ENCODE measurements around the gene ZNF260. TPM values are rescaled to one million over a fixed set of nuclear protein-coding genes. Genes with fewer than 3 reads are reported as not detected.
A peak's percentile ranks its signal among the peaks of the same experiment; 100 is the strongest.

ZNF260 gene
- total RNA-seq, 5 donors from 2014 or later (not counting 1 experiment from before 2014, with no cell fraction given), result 8.4 to 14.2 (median 10.3) TPM

DNA sequence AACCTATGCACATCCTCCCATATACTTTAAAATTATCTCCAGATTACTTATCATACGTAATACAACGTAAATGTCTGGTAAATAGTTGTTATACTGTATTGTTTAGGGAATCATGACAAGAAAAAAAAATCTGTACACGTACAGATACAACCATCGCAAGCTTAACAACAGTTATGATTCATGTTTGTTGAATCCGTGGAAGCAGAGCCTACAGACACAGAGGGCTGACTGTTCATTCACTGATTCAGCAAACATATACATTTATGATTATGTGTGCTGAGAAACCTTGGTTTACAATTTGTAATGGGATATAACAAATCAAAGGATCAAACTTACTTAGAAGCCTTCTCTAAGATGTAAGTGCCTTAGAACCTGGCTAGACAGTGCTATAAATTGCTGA, 1.5 kb downstream of the ZNF260 start:
- no peak for DNase-seq
- no CpG with 5 or more reads among the region's 5 CpGs for WGBS (ENCODE audit: insufficient coverage)
- Histone ChIP-seq H3K9me3 (peaks cover 5% of the 10 kb centered on the region), H3K27ac (ENCODE audit: low read length) (no peak overlapping the region), H3K4me1 (ENCODE audit: control insufficient read depth in 1 of 2, extremely low read depth in 1 of 2, insufficient read depth in 2 of 2, low read length in 2 of 2) (peaks cover 12 to 21% of the 10 kb centered on the region in 2 experiments), H3K36me3 (ENCODE audit: control insufficient read depth in 2 of 2, extremely low read depth in 1 of 2, insufficient read depth in 1 of 2, low read length in 1 of 2) (peaks cover 5 to 13% of the 10 kb centered on the region in 2 donors), H3K27me3 (replicated peaks in 1 of 2; ENCODE audit: control insufficient read depth in 2 of 2, extremely low read depth in 1 of 2, insufficient read depth in 2 of 2, low read length in 1 of 2) (no peaks in the 10 kb centered on the region), H3K4me3 (ENCODE audit: control insufficient read depth in 1 of 2, extremely low read depth in 1 of 2, low read length in 1 of 2) (no peak overlapping the region)
- H3K27ac Mint-ChIP-seq, result no peak overlapping the region
- H3K4me3 Mint-ChIP-seq, result peak overlapping the region; percentile 62 to 98 (median 97)
- ChIA-PET POLR2A (no interaction called here), CTCF (no interaction called here)
- peaks cover 50% of the 10 kb centered on the region for H3K36me3 Mint-ChIP-seq
- H3K4me1 Mint-ChIP-seq, result peaks cover 26 to 28% (median 28%) of the 10 kb centered on the region in 3 donors
- peaks cover 13 to 37% (median 21%) of the 10 kb centered on the region in 3 donors for H3K9me3 Mint-ChIP-seq
- no peaks in the 10 kb centered on the region for H3K27me3 Mint-ChIP-seq
- ATAC-seq (replicated peaks in 1 of 4), result no peak

DNA sequence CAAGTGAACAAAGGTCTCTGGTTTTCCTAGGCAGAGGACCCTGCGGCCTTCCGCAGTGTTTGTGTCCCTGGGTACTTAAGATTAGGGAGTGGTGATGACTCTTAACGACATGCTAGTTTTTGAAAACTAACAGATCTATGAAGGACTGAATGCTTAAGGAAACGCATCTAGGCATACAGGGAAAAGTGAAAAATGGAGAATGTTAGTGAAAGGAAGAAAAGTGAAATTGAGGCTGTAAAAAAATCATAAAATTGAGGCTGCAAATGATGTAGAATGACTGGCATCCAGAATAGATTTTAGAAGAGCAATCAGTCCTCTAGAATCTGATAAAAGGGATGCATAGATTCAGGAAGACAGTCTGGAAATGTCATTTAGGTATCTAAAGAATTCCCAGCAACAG, 3.5 kb downstream of the ZNF260 start:
- H3K9me3 Mint-ChIP-seq, result peaks cover 13 to 33% (median 20%) of the 10 kb centered on the region in 3 donors
- no peak overlapping the region for H3K27ac Mint-ChIP-seq
- Histone ChIP-seq H3K27ac (ENCODE audit: low read length) (no peak overlapping the region), H3K27me3 (replicated peaks in 1 of 2; ENCODE audit: control insufficient read depth in 2 of 2, extremely low read depth in 1 of 2, insufficient read depth in 2 of 2, low read length in 1 of 2) (no peaks in the 10 kb centered on the region), H3K36me3 (ENCODE audit: control insufficient read depth in 2 of 2, extremely low read depth in 1 of 2, insufficient read depth in 1 of 2, low read length in 1 of 2) (peaks cover 0 to 13% of the 10 kb centered on the region in 2 donors), H3K4me1 (ENCODE audit: control insufficient read depth in 1 of 2, extremely low read depth in 1 of 2, insufficient read depth in 2 of 2, low read length in 2 of 2) (peaks cover 12 to 21% of the 10 kb centered on the region in 2 experiments), H3K9me3 (peaks cover 8% of the 10 kb centered on the region), H3K4me3 (ENCODE audit: control insufficient read depth in 1 of 2, extremely low read depth in 1 of 2, low read length in 1 of 2) (no peak overlapping the region)
- no peak overlapping the region for H3K4me3 Mint-ChIP-seq
- ATAC-seq (replicated peaks in 1 of 4), result no peak
- H3K27me3 Mint-ChIP-seq, result no peaks in the 10 kb centered on the region
- no peak for DNase-seq
- H3K4me1 Mint-ChIP-seq, result peaks cover 26 to 32% (median 28%) of the 10 kb centered on the region in 3 donors
- CTCF ChIA-PET, result no interaction called here
- POLR2A ChIA-PET, result no interaction called here
- 71% methylated on average over 1 of the region's 4 CpGs for WGBS (ENCODE audit: insufficient coverage)
- H3K36me3 Mint-ChIP-seq, result peaks cover 61% of the 10 kb centered on the region

DNA sequence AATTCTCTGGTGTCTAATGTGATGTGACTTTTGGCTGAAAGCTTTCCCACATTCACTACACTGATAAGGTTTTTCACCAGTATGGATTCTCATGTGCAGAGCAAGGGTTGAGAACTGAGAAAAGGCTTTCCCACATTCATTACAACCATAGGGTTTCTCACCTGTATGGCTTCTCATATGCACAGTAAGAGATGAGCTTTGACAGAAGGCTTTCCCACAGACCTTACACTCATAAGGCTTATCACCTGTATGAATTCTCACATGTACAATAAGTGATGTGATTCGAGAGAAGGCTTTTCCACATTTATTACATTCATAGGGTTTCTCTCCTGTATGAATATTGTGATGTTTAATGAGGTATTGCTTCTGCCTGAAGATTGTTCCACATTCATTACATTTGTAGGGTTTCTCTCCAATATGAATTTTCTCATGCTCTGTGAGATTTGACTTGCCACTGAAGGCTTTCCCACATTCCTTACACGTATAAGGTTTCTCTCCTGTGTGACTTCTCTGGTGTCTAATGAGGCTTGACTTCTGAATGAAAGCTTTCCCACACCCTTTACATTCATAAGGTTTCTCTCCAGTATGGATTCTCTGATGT, 14.0 kb downstream of the ZNF260 start:
- no peak for ATAC-seq (replicated peaks in 1 of 4)
- CTCF ChIA-PET, result no interaction called here
- peaks cover 10 to 58% (median 39%) of the 10 kb centered on the region in 3 donors for H3K9me3 Mint-ChIP-seq

DNA sequence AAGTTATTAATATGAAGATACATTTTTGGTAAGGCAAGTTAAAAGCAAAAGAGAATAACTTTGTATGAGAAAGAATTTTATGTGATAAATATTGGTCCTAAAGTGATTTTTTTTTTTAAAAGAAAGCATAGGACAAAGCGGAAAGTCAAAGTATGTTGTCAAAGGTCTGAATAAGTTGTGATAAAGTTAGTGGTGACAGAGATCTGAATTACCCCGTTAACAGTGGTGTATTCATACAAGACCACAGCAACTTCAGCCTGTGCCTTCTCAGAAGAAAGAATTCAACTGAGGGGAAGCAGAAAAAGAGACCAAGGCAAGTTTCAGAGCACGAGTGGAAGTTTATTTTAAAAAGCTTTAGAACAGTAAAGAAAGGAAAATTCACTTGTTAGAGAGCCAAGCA, 19.7 kb downstream of the ZNF260 start:
- Histone ChIP-seq H3K4me1 (ENCODE audit: control insufficient read depth in 1 of 2, extremely low read depth in 1 of 2, insufficient read depth in 2 of 2, low read length in 2 of 2) (no peaks in the 10 kb centered on the region), H3K4me3 (ENCODE audit: control insufficient read depth in 1 of 2, extremely low read depth in 1 of 2, low read length in 1 of 2) (no peak overlapping the region), H3K36me3 (ENCODE audit: control insufficient read depth in 2 of 2, extremely low read depth in 1 of 2, insufficient read depth in 1 of 2, low read length in 1 of 2) (no peaks in the 10 kb centered on the region), H3K27ac (ENCODE audit: low read length) (no peak overlapping the region), H3K9me3 (peaks cover 17% of the 10 kb centered on the region), H3K27me3 (replicated peaks in 1 of 2; ENCODE audit: control insufficient read depth in 2 of 2, extremely low read depth in 1 of 2, insufficient read depth in 2 of 2, low read length in 1 of 2) (no peaks in the 10 kb centered on the region)
- 63% methylated on average over 1 of the region's 3 CpGs for WGBS (ENCODE audit: insufficient coverage)
- no peak overlapping the region for H3K4me3 Mint-ChIP-seq
- no peaks in the 10 kb centered on the region for H3K4me1 Mint-ChIP-seq
- peaks cover 16% of the 10 kb centered on the region for H3K36me3 Mint-ChIP-seq
- ATAC-seq (replicated peaks in 1 of 4), result no peak
- no peak overlapping the region for H3K27ac Mint-ChIP-seq
- H3K27me3 Mint-ChIP-seq, result no peaks in the 10 kb centered on the region
- no peak for DNase-seq
- peaks cover 4 to 31% (median 14%) of the 10 kb centered on the region in 3 donors for H3K9me3 Mint-ChIP-seq
- CTCF ChIA-PET, result no interaction called here
- POLR2A ChIA-PET, result no interaction called here

More for the DNA sequence above, 14.0 kb downstream of the ZNF260 start:
- POLR2A ChIA-PET, result no interaction called here
- Mint-ChIP-seq H3K4me1 (peaks cover 0 to 4% (median 0%) of the 10 kb centered on the region in 3 donors), H3K36me3 (peaks cover 64% of the 10 kb centered on the region), H3K4me3 (no peak overlapping the region), H3K27me3 (no peaks in the 10 kb centered on the region), H3K27ac (no peak overlapping the region)
- WGBS (ENCODE audit: insufficient coverage), result no CpG with 5 or more reads among the region's 2 CpGs
- peaks cover 40% of the 10 kb centered on the region for H3K9me3 ChIP-seq
- DNase-seq, result no peak
- H3K27ac ChIP-seq (ENCODE audit: low read length), result no peak overlapping the region
- peak overlapping the region in 1 of 2 donors; percentile 23 for H3K4me3 ChIP-seq (ENCODE audit: control insufficient read depth in 1 of 2, extremely low read depth in 1 of 2, low read length in 1 of 2)
- no peaks in the 10 kb centered on the region for H3K4me1 ChIP-seq (ENCODE audit: control insufficient read depth in 1 of 2, extremely low read depth in 1 of 2, insufficient read depth in 2 of 2, low read length in 2 of 2)
- H3K36me3 ChIP-seq (ENCODE audit: control insufficient read depth in 2 of 2, extremely low read depth in 1 of 2, insufficient read depth in 1 of 2, low read length in 1 of 2), result peaks cover 14 to 35% of the 10 kb centered on the region in 2 donors
- H3K27me3 ChIP-seq (replicated peaks in 1 of 2; ENCODE audit: control insufficient read depth in 2 of 2, extremely low read depth in 1 of 2, insufficient read depth in 2 of 2, low read length in 1 of 2), result peaks cover 0 to 2% of the 10 kb centered on the region in 2 experiments

DNA sequence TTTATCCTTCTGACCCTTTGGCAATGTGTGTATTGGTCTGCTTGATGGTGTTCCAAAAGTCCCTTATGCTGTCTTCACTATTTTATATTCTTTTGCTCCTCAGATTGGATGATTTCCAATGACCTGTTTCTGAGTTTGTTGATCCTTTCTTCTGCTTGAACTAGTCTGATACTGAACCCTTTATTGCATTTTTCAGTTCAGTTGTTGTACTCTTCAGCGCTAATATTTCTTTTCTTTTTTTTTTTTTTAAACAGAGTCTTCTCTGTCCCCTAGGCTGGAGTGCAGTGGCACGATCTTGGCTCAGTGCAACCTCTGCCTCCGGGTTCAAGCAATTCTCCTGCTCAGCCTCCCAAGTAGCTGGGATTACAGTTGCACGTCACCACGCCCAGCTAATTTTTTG, 26.1 kb downstream of the ZNF260 start:
- Histone ChIP-seq H3K27me3 (replicated peaks in 1 of 2; ENCODE audit: control insufficient read depth in 2 of 2, extremely low read depth in 1 of 2, insufficient read depth in 2 of 2, low read length in 1 of 2) (no peaks in the 10 kb centered on the region), H3K9me3 (peaks cover 6% of the 10 kb centered on the region), H3K27ac (ENCODE audit: low read length) (no peak overlapping the region), H3K4me3 (ENCODE audit: control insufficient read depth in 1 of 2, extremely low read depth in 1 of 2, low read length in 1 of 2) (no peak overlapping the region), H3K36me3 (ENCODE audit: control insufficient read depth in 2 of 2, extremely low read depth in 1 of 2, insufficient read depth in 1 of 2, low read length in 1 of 2) (no peaks in the 10 kb centered on the region), H3K4me1 (ENCODE audit: control insufficient read depth in 1 of 2, extremely low read depth in 1 of 2, insufficient read depth in 2 of 2, low read length in 2 of 2) (no peaks in the 10 kb centered on the region)
- H3K27ac Mint-ChIP-seq, result no peak overlapping the region
- 92% methylated on average over 2 of the region's 5 CpGs for WGBS (ENCODE audit: insufficient coverage)
- peaks cover 11% of the 10 kb centered on the region for H3K36me3 Mint-ChIP-seq
- no peaks in the 10 kb centered on the region for H3K4me1 Mint-ChIP-seq
- no peaks in the 10 kb centered on the region for H3K27me3 Mint-ChIP-seq
- DNase-seq, result no peak
- POLR2A ChIA-PET, result no interaction called here
- H3K4me3 Mint-ChIP-seq, result no peak overlapping the region
- CTCF ChIA-PET, result no interaction called here
- peaks cover 9 to 31% (median 29%) of the 10 kb centered on the region in 3 donors for H3K9me3 Mint-ChIP-seq
- no peak for ATAC-seq (replicated peaks in 1 of 4)

DNA sequence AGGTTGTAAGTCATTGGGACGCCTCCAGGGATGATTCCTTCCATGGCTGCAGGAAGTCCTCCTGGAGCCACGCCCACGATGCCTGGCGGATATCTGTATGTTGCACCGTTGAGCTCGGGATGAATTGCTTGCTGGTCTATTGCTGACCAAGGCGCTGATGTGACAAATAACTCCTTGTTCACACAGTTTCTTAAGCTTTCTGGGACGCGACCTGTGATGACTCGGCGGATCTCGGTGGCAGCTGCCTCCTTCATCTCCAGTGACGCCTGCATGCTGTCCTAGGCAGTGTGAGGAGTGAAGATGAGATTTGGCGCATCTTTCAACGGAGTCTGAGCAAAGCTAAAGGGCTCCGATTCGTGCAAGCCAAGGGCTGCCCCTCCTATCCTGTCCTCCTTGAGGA, 31.1 kb downstream of the ZNF260 start:
- ChIA-PET CTCF (no interaction called here), POLR2A (no interaction called here)
- Histone ChIP-seq H3K27ac (ENCODE audit: low read length) (no peak overlapping the region), H3K4me1 (ENCODE audit: control insufficient read depth in 1 of 2, extremely low read depth in 1 of 2, insufficient read depth in 2 of 2, low read length in 2 of 2) (no peaks in the 10 kb centered on the region), H3K36me3 (ENCODE audit: control insufficient read depth in 2 of 2, extremely low read depth in 1 of 2, insufficient read depth in 1 of 2, low read length in 1 of 2) (no peaks in the 10 kb centered on the region), H3K27me3 (replicated peaks in 1 of 2; ENCODE audit: control insufficient read depth in 2 of 2, extremely low read depth in 1 of 2, insufficient read depth in 2 of 2, low read length in 1 of 2) (peaks cover 0 to 2% of the 10 kb centered on the region in 2 experiments), H3K4me3 (ENCODE audit: control insufficient read depth in 1 of 2, extremely low read depth in 1 of 2, low read length in 1 of 2) (no peak overlapping the region), H3K9me3 (no peaks in the 10 kb centered on the region)
- Mint-ChIP-seq H3K27me3 (no peaks in the 10 kb centered on the region), H3K9me3 (peaks cover 11 to 25% (median 21%) of the 10 kb centered on the region in 3 donors), H3K4me1 (no peaks in the 10 kb centered on the region), H3K4me3 (no peak overlapping the region), H3K36me3 (peaks cover 8% of the 10 kb centered on the region), H3K27ac (no peak overlapping the region)
- no peak for DNase-seq
- 88% methylated on average over 13 of the region's 17 CpGs for WGBS (ENCODE audit: insufficient coverage)
- ATAC-seq (replicated peaks in 1 of 4), result no peak
